GM12878 (cell line): ENCODE data around the gene RNF168. TPM values are rescaled to one million over a fixed set of nuclear protein-coding genes. Genes with fewer than 3 reads are reported as not detected.

Experiments
- ATAC-seq: fragments of 200-7000 bp; cut with Tn5 transposase; 3 replicates; pipeline ENCODE4 v1.9.1; 2020; ENCODE audit warnings: mild to moderate bottlenecking, moderate library complexity
- BruUV-seq: library from RNA; stranded (reverse); fragments of 400-500 nt; replicated peaks from 2 replicates; lab custom pipeline; 2021; lab: Mats Ljungman, UMichigan
- CTCF ChIA-PET: fragments of 300-600 bp; sonication (Branson Sonifier 250); formaldehyde crosslinking; extraction: SDS; loops from one replicate; lab custom pipeline; 2021; ENCODE audit warnings: inconsistent platforms; lab: Yijun Ruan, JAX
- POLR2A ChIA-PET: fragments of 350-600 bp; formaldehyde crosslinking; extraction: SDS; loops from one replicate; lab custom pipeline; 2021; ENCODE audit warnings: inconsistent platforms; lab: Charles Lee
- RAD21 ChIA-PET: fragments of 300-600 bp; sonication (Branson Sonifier 250); formaldehyde crosslinking; loops from one replicate; lab custom pipeline; 2023; ENCODE audit warnings: antibody characterized with exemption; ENCODE audit not compliant: unreplicated experiment; lab: Charles Lee
- SMC1A ChIA-PET: fragments of 300-600 bp; sonication (Branson Sonifier 250); formaldehyde crosslinking; loops from one replicate; lab custom pipeline; 2023; ENCODE audit not compliant: unreplicated experiment, uncharacterized antibody; lab: Charles Lee
- DNase-seq: peaks from one replicate; pipeline ENCODE4 v3.0.0-alpha.2; 2011; ENCODE audit warnings: low read depth, low spot score
- FAIRE-seq: peaks from 3 replicates; lab custom pipeline; 2011; peaks lifted over from hg19 to GRCh38; lab: Jason Lieb, UNC
- H2AFZ ChIP-seq: 2 replicates; pipeline ENCODE4 v1.6.0; 2011; ENCODE audit warnings: low read depth, low read length, control low read depth; ENCODE audit not compliant: control insufficient read depth
- H3K27ac ChIP-seq: 2 replicates; pipeline ENCODE4 v1.5.1; 2011; ENCODE audit warnings: control low read depth; ENCODE audit not compliant: control insufficient read depth, insufficient read depth
- H3K27me3 ChIP-seq, 2 experiments: replicated peaks in 1 of 2; 2 replicates each; pipeline versions ENCODE4 v1.6.0 to v1.6.1; 2011; ENCODE audit warnings: low read length in 1 of 2; ENCODE audit not compliant: control insufficient read depth in 2 of 2, insufficient read depth in 2 of 2
- H3K36me3 ChIP-seq, 2 experiments: 2 replicates each; pipeline ENCODE4 v1.5.1; 2011; ENCODE audit warnings: low read length in 1 of 2; ENCODE audit not compliant: control insufficient read depth in 2 of 2, insufficient read depth in 2 of 2
- H3K4me1 ChIP-seq: 2 replicates; pipeline ENCODE4 v1.6.1; 2011; ENCODE audit warnings: mild to moderate bottlenecking, low read length, moderate library complexity, mixed read lengths; ENCODE audit not compliant: control insufficient read depth, insufficient read depth
- H3K4me2 ChIP-seq: 2 replicates; pipeline ENCODE4 v1.6.0; 2011; ENCODE audit warnings: control low read depth; ENCODE audit not compliant: control insufficient read depth, insufficient read depth
- H3K4me3 ChIP-seq: fragments of 200-600 bp; sonication (generic); 2 replicates; pipeline ENCODE4 v1.5.1; 2016
- H3K79me2 ChIP-seq: 2 replicates; pipeline ENCODE4 v1.6.0; 2011; ENCODE audit warnings: low read length; ENCODE audit not compliant: control insufficient read depth, insufficient read depth
- H3K9ac ChIP-seq: 2 replicates; pipeline ENCODE4 v1.8.0; 2011; ENCODE audit warnings: low read length, control low read depth, mixed read lengths; ENCODE audit not compliant: control insufficient read depth, insufficient read depth
- H3K9me3 ChIP-seq: replicated peaks from 3 replicates; pipeline ENCODE4 v1.5.1; 2011; ENCODE audit warnings: mild to moderate bottlenecking, low read length; ENCODE audit not compliant: control insufficient read depth, insufficient read depth
- H4K20me1 ChIP-seq: 2 replicates; pipeline ENCODE4 v1.6.0; 2011; ENCODE audit not compliant: control insufficient read depth, insufficient read depth
- ASH2L ChIP-seq: fragments of 300-600, 200-600 bp; sonication (generic); IDR thresholded peaks from 2 replicates; pipeline ENCODE4 v1.6.1; 2017; ENCODE audit warnings: low read depth, mild to moderate bottlenecking, borderline replicate concordance
- E2F8 ChIP-seq: fragments of 450-650 bp; IDR thresholded peaks from 2 replicates; pipeline ENCODE4 v1.6.1; 2018; ENCODE audit warnings: mild to moderate bottlenecking, low read depth, moderate library complexity; ENCODE audit not compliant: partially characterized antibody
- EP300 ChIP-seq, 2 experiments: fragments of 150-350 bp in 1 of 2; IDR thresholded peaks; 2 replicates each; pipeline ENCODE4 v1.6.1; 2011 to 2012; ENCODE audit warnings: low read depth in 2 of 2, low read length in 2 of 2, borderline replicate concordance in 1 of 2, improper control_type of control experiment in 1 of 2, inconsistent platforms in 1 of 2; ENCODE audit not compliant: control insufficient read depth in 1 of 2
- IRF4 ChIP-seq: IDR thresholded peaks from 2 replicates; pipeline ENCODE4 v1.6.1; 2011; ENCODE audit warnings: low read depth, low read length
- KLF5 ChIP-seq: fragments of 450-650 bp; IDR thresholded peaks from 2 replicates; pipeline ENCODE4 v1.6.1; 2014; ENCODE audit warnings: mild to moderate bottlenecking; ENCODE audit not compliant: partially characterized antibody
- MEF2B ChIP-seq: fragments of 450-650 bp; IDR thresholded peaks from 2 replicates; pipeline ENCODE4 v1.6.1; 2018; ENCODE audit warnings: mild to moderate bottlenecking, moderate library complexity; ENCODE audit not compliant: partially characterized antibody, poor library complexity, severe bottlenecking
- POLR2AphosphoS2 ChIP-seq: IDR thresholded peaks from 2 replicates; pipeline ENCODE4 v1.6.1; 2011; ENCODE audit warnings: low read depth, mild to moderate bottlenecking, low read length, improper control_type of control experiment, moderate library complexity
- PRDM15 ChIP-seq: fragments of 450-650 bp; formaldehyde crosslinking; IDR thresholded peaks from 2 replicates; pipeline ENCODE4 v1.4.0; 2020; ENCODE audit warnings: mild to moderate bottlenecking, moderate library complexity
- SMARCA5 ChIP-seq: fragments of 450-650 bp; IDR thresholded peaks from 2 replicates; pipeline ENCODE4 v1.6.1; 2017; ENCODE audit warnings: mild to moderate bottlenecking
- SREBF2 ChIP-seq: IDR thresholded peaks from 2 replicates; pipeline ENCODE4 v1.6.1; 2012; ENCODE audit warnings: mild to moderate bottlenecking, low read length
- YBX1 ChIP-seq: fragments of 450-650 bp; IDR thresholded peaks from 2 replicates; pipeline ENCODE4 v1.6.1; 2016; ENCODE audit warnings: antibody characterized with exemption
- WGBS: methylation state at CpG from one replicate; pipeline ENCODE4 v1.1.6; 2016; ENCODE audit warnings: low lambda C conversion rate; ENCODE audit not compliant: insufficient replicate concordance, insufficient coverage; ENCODE audit errors: missing lambda C conversion rate; 5-methylcytosine and 5-hydroxymethylcytosine counted together
- in situ Hi-C: fragments of 300-500 bp; cut with MboI; formaldehyde crosslinking; loops from 9 replicates; pipeline ENCODE4 v1.14.3; 2018; ENCODE audit warnings: mixed read lengths
- intact Hi-C: fragments of 100-400 bp; cut with micrococcal nuclease; formaldehyde crosslinking; loops from one replicate; pipeline ENCODE4 v1.14.2; 2022; ENCODE audit not compliant: unreplicated experiment
- polyA plus RNA-seq, 11 experiments: library from polyadenylated mRNA; depleted of rRNA in 4 of 11; unstranded in 6 of 11; stranded (reverse) in 5 of 11; fragments of >200 nt; fragmentation: Nextera tagmentation in 4 of 11; fragmentation: Illumina TruSeq in 1 of 11; extraction: Ambion mirVana in 4 of 11; extraction: Trizol in 1 of 11; gene quantifications; 1 replicate in 1 of 11; 2 replicates in 10 of 11; pipeline versions ENCODE4 v1.2.1 to v1.2.3, GENCODE V29; 2011 to 2016; ENCODE audit warnings: inconsistent platforms in 2 of 11, missing spikeins in 2 of 11, low read depth in 1 of 11
- total RNA-seq, 4 experiments: library from RNA; depleted of rRNA in 3 of 4; stranded (reverse); fragments of >200 nt in 3 of 4; fragmentation: Illumina TruSeq in 1 of 4; extraction: Trizol in 1 of 4; gene quantifications; 2 replicates each; pipeline versions ENCODE4 v1.2.1 to v1.2.3, GENCODE V29; 2013 to 2021
- TF ChIP-seq, protein P1 (sequence below): fragments of 450-650 bp; IDR thresholded peaks from 2 replicates; pipeline ENCODE4 v1.6.1; 2016; ENCODE audit warnings: mild to moderate bottlenecking
- TF ChIP-seq, protein P2 (sequence below): IDR thresholded peaks from 2 replicates; pipeline ENCODE4 v1.6.1; 2011; ENCODE audit warnings: borderline replicate concordance, low read depth, mild to moderate bottlenecking, moderate library complexity, low read length; ENCODE audit not compliant: insufficient read depth, poor library complexity, severe bottlenecking

Gene RNF168
- total and polyA plus RNA-seq, 10 of the 15 experiments (the other 5 are each of a cell fraction or from before 2014, with no cell fraction given), result 12.7 to 47.5 (median 24.8) TPM

- Histone ChIP-seq H3K36me3 (peaks cover 0 to 2% of the 10 kb centered on the region in 2 experiments; a peak in 1 of 4 replicates), H3K79me2 (peaks cover 83% of the 10 kb centered on the region), H3K27me3 (no peaks in the 10 kb centered on the region), H4K20me1 (no peaks in the 10 kb centered on the region), H3K4me3 (no peak overlapping the region), H3K9ac (no peak overlapping the region), H3K4me1 (peaks cover 3% of the 10 kb centered on the region; the same call in 1 of the 2 replicates), H3K4me2 (no peak overlapping the region), H3K27ac (no peak overlapping the region), H2AFZ (no peak overlapping the region), H3K9me3 (no peaks in the 10 kb centered on the region)
- DNase-seq (no peak), ATAC-seq (no peak), FAIRE-seq (no peak)
- CTCF ChIA-PET, result no interaction called here
- RAD21 ChIA-PET, result interaction anchor here (1.3 kb wide), 1 partner anchor 13 kb away, joined by 4 read pairs; no protein-coding TSS in a partner anchor
- WGBS, result 98% methylated on average over 6 of the region's 6 CpGs
- SMC1A ChIA-PET, result interaction anchor here (1.0 to 1.6 kb wide), 3 partner anchors 9 to 12 kb away, joined by 3 to 5 read pairs (median 3); no protein-coding TSS in a partner anchor
- POLR2A ChIA-PET, result interaction anchor here (0.6 to 1.5 kb wide), 4 partner anchors 8 to 67 kb away, joined by 3 to 5 read pairs (median 4); no protein-coding TSS in a partner anchor
- in situ Hi-C loops (loop anchor here (25.0 kb wide), 1 partner anchor 1291 kb away; no protein-coding TSS in a partner anchor), intact Hi-C loops (no loop called here)
- no TSS peak for BruUV-seq
- TF ChIP-seq YBX1 (no peak), IRF4 (no peak), POLR2AphosphoS2 (no peak), KLF5 (no peak), PRDM15 (CRISPR knock-in tag) (no peak), SREBF2 (no peak), E2F8 (no peak), SMARCA5 (no peak), MEF2B (no peak), ASH2L (no peak), EP300 (IDR thresholded peaks at IDR 0.05; ENCODE audit: borderline replicate concordance in 1 of 2, control insufficient read depth in 1 of 2, low read depth in 2 of 2, low read length in 2 of 2) (no peak)
- TF ChIP-seq, protein P1, sequence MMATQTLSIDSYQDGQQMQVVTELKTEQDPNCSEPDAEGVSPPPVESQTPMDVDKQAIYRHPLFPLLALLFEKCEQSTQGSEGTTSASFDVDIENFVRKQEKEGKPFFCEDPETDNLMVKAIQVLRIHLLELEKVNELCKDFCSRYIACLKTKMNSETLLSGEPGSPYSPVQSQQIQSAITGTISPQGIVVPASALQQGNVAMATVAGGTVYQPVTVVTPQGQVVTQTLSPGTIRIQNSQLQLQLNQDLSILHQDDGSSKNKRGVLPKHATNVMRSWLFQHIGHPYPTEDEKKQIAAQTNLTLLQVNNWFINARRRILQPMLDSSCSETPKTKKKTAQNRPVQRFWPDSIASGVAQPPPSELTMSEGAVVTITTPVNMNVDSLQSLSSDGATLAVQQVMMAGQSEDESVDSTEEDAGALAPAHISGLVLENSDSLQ, result no peak
- TF ChIP-seq, protein P2, sequence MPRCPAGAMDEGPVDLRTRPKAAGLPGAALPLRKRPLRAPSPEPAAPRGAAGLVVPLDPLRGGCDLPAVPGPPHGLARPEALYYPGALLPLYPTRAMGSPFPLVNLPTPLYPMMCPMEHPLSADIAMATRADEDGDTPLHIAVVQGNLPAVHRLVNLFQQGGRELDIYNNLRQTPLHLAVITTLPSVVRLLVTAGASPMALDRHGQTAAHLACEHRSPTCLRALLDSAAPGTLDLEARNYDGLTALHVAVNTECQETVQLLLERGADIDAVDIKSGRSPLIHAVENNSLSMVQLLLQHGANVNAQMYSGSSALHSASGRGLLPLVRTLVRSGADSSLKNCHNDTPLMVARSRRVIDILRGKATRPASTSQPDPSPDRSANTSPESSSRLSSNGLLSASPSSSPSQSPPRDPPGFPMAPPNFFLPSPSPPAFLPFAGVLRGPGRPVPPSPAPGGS, result no peak
These were observed 75.5 kb downstream of the RNF168 start for GRCh38 chr3:196428041-196428440.
